ENCODE measurements around the gene LRRC4B.

LRRC4B gene

DNA sequence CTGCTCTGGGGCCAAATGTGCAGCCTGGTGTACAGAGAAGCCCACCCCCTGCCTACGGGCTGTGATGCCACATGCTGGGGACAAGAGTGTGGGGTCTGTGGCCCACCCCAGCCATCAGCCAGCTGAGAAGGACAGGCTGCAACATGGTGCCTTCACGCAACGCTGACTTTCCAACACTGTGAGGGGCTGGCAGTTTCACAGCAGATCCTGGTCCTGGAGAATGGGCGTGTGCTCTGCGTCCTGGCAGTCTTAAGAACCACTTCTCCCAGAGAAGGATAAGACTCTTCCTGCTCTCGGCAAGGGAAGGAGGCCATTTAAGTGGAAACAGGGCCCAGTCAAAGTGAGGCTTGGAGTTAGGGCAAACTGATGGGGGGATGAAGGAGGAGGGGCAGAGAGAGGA lies 4.6 kb downstream of the LRRC4B start:
- no peaks in the 10 kb centered on the region for H3K9me3 Mint-ChIP-seq
- TF ChIP-seq, protein P1, sequence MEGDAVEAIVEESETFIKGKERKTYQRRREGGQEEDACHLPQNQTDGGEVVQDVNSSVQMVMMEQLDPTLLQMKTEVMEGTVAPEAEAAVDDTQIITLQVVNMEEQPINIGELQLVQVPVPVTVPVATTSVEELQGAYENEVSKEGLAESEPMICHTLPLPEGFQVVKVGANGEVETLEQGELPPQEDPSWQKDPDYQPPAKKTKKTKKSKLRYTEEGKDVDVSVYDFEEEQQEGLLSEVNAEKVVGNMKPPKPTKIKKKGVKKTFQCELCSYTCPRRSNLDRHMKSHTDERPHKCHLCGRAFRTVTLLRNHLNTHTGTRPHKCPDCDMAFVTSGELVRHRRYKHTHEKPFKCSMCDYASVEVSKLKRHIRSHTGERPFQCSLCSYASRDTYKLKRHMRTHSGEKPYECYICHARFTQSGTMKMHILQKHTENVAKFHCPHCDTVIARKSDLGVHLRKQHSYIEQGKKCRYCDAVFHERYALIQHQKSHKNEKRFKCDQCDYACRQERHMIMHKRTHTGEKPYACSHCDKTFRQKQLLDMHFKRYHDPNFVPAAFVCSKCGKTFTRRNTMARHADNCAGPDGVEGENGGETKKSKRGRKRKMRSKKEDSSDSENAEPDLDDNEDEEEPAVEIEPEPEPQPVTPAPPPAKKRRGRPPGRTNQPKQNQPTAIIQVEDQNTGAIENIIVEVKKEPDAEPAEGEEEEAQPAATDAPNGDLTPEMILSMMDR (IDR thresholded peaks at IDR 0.05) = no peak
- peaks cover 87% of the 10 kb centered on the region for H3K27me3 Mint-ChIP-seq (ENCODE audit: low read depth, poor library complexity)
- no peak overlapping the region for H3K4me3 Mint-ChIP-seq
- peaks cover 51% of the 10 kb centered on the region for H3K4me1 Mint-ChIP-seq
- H3K36me3 Mint-ChIP-seq (ENCODE audit: low read depth) = no peaks in the 10 kb centered on the region
- H3K27ac Mint-ChIP-seq = no peak overlapping the region
- no peak for DNase-seq

DNA sequence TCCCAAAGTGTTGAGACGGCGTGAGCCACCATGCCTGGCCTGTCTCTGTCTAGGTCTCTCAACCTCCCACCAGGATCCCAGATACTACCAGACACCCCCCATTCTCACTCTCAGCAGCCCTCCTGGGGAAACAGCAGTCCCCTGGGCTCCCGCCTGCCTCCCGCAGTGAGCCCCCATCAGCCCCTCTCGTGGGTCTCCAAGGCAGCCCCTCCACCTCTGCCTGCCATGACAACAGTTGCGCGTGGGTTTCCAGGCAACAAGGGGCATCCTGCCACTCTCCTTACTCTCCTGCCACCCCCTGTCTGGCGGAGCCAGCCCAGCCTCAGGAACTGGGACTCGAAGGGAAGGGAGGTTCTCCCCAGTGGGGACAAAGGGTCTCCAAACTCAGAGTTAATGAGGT lies 5.2 kb downstream of the LRRC4B start:
- Mint-ChIP-seq H3K27me3 (ENCODE audit: low read depth, poor library complexity) (peaks cover 87% of the 10 kb centered on the region), H3K4me3 (no peak overlapping the region), H3K27ac (no peak overlapping the region), H3K36me3 (ENCODE audit: low read depth) (no peaks in the 10 kb centered on the region), H3K9me3 (no peaks in the 10 kb centered on the region), H3K4me1 (peaks cover 52% of the 10 kb centered on the region)
- DNase-seq = no peak
- TF ChIP-seq, protein P1 (IDR thresholded peaks at IDR 0.05) = no peak

DNA sequence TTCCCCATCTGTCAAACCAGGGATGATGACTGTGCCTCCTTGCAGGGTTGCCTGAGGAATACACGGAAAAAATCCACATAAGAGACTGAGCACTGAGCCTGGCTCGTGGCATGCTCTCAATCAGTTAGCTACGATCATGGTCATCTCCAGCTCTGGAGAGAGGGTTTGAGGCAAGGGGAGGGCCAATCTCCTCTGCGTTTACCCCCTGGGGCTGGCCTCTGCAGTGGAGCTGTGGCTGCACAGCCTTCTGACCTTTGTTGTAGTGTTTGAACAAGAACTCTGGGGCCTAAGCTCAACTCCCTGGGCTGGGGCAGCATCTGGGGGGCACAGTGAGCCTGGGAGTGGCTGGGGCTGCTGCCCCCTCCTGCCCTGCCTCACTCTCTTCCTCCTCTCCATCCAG lies 5.9 kb downstream of the LRRC4B start:
- peaks cover 85% of the 10 kb centered on the region for H3K27me3 Mint-ChIP-seq (ENCODE audit: low read depth, poor library complexity)
- peaks cover 56% of the 10 kb centered on the region for H3K4me1 Mint-ChIP-seq
- TF ChIP-seq, protein P1 (IDR thresholded peaks at IDR 0.05) = no peak
- H3K9me3 Mint-ChIP-seq = no peaks in the 10 kb centered on the region
- H3K4me3 Mint-ChIP-seq = no peak overlapping the region
- no peak for DNase-seq
- H3K27ac Mint-ChIP-seq = no peak overlapping the region
- no peaks in the 10 kb centered on the region for H3K36me3 Mint-ChIP-seq (ENCODE audit: low read depth)

DNA sequence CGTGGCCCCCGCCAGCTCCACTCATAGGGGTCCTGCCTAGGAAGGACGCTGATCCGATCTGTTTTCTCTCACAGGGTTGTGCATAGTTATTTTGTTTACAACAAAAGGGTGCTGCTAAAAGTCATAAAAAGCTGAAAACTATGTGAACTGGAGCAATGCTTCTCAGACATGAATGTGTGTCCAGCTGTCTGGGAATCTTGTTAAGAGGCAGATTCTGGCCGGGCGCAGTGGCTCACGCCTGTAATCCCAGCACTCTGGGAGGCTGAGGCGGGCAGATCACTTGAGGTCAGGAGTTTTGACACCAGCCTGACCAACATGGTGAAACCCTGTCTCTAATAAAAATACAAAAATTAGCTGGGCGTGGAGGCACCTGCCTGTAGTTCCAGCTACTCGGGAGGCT lies 8.6 kb downstream of the LRRC4B start:
- TF ChIP-seq, protein P1 (IDR thresholded peaks at IDR 0.05) = no peak
- no peaks in the 10 kb centered on the region for H3K36me3 Mint-ChIP-seq (ENCODE audit: low read depth)
- no peaks in the 10 kb centered on the region for H3K9me3 Mint-ChIP-seq
- no peak for DNase-seq
- peaks cover 52% of the 10 kb centered on the region for H3K4me1 Mint-ChIP-seq
- H3K27me3 Mint-ChIP-seq (ENCODE audit: low read depth, poor library complexity) = peaks cover 80% of the 10 kb centered on the region
- no peak overlapping the region for H3K4me3 Mint-ChIP-seq
- H3K27ac Mint-ChIP-seq = no peak overlapping the region

DNA sequence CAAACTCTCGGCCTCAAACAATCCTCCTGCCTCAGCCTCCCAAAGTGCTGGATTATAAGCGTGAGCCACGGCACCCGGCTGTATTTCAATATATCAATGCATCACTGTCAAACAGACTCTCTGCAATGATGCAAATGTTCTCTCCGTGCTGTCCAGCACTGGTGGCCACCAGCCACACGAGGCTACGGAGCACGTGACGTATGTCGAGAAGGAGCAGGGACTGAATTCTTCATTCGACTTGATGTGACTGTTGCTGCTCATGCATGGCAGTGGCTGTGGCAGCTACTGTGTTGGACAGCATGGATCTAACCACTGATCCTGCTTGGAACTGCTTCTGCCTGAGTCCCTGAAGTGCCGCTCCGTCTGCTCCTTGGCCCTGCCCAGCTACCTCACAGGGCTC lies 9.8 kb downstream of the LRRC4B start:
- peaks cover 40% of the 10 kb centered on the region for H3K4me1 Mint-ChIP-seq
- H3K27ac Mint-ChIP-seq = no peak overlapping the region
- TF ChIP-seq, protein P1 (IDR thresholded peaks at IDR 0.05) = no peak
- H3K9me3 Mint-ChIP-seq = no peaks in the 10 kb centered on the region
- no peaks in the 10 kb centered on the region for H3K36me3 Mint-ChIP-seq (ENCODE audit: low read depth)
- no peak for DNase-seq
- peaks cover 80% of the 10 kb centered on the region for H3K27me3 Mint-ChIP-seq (ENCODE audit: low read depth, poor library complexity)
- H3K4me3 Mint-ChIP-seq = no peak overlapping the region

DNA sequence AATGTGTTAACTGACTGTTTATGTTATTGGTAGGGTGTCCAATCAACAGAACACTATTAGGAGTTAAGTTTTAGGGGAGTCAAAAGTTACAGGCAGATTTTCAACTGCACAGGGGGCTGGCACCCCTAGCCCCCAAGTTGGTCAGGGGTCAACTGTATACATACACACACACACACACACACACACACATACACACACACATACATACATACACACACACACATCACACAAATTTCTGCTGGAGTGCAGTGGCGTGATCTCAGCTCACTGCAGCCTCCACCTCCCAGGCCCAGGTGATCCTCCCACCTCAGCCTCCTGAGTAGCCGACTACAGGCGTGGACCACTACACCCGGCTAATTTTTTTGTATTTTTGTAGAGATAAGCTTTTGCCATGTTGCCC lies 10.2 kb downstream of the LRRC4B start:
- H3K27ac Mint-ChIP-seq = no peak overlapping the region
- H3K9me3 Mint-ChIP-seq = no peaks in the 10 kb centered on the region
- peaks cover 80% of the 10 kb centered on the region for H3K27me3 Mint-ChIP-seq (ENCODE audit: low read depth, poor library complexity)
- peak overlapping the region; percentile 30 for H3K4me3 Mint-ChIP-seq
- no peaks in the 10 kb centered on the region for H3K36me3 Mint-ChIP-seq (ENCODE audit: low read depth)
- TF ChIP-seq, protein P1 (IDR thresholded peaks at IDR 0.05) = no peak
- no peak for DNase-seq
- peaks cover 39% of the 10 kb centered on the region for H3K4me1 Mint-ChIP-seq

Data from nephron progenitor cell (in vitro differentiated cells).